HCEC 1CT (cell line): ENCODE measurements around the gene GNPDA2.
"Not testable (repeated sequence)": the region's sequence is repeated elsewhere in the genome, so short reads cannot be mapped to it uniquely, and the experiment has no call there.

Experiments
- DNase-seq: peaks from one replicate; pipeline ENCODE4 v3.0.0-alpha.2; 2017

GNPDA2 gene

DNA sequence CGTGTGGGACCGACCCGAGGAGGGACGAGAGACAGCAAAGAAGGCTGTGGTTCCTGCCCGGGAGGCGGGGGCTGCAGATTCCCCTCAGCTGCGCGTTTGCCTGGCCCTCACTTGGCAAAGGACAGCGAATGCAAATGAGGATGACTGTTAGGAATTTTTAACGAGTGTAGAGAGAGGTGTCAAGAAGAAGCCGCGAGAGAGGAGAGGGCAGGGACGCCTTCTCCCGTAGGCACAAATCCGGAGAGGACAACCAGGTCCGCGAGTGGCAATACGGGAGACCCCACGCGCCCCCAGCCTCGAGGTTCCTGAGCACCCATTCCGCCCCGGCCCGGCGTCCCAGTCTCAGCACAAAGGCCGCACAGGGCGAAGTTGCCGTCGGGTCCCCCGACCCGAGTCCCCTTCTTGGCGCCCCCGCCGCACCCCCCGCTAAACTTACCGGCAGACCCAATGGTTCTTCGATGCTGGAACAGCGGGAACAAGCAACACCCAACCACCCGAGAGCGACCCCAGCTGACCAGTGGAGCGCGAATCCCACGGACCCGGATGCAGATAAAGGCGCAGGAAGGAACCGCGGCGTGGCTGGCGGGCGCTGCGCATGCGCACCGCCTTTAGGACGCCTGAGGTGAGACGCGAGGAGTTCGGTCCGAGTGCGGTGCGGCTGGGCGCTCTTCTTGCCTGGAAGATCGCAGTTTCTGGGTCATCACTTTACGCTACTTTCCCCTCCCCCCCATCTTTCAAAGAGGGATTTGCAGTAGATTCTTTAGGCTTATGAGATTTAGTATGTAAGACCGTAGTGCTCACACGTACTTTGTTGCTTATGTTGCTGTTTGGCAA is at the start of gene GNPDA2:
Gene GNPDA2, minus strand, starts transcription at position 519 of the 834 bp plus-strand sequence. CDS start 4,349 bp downstream, outside the sequence.
- DNase-seq, result peak; percentile 70

DNA sequence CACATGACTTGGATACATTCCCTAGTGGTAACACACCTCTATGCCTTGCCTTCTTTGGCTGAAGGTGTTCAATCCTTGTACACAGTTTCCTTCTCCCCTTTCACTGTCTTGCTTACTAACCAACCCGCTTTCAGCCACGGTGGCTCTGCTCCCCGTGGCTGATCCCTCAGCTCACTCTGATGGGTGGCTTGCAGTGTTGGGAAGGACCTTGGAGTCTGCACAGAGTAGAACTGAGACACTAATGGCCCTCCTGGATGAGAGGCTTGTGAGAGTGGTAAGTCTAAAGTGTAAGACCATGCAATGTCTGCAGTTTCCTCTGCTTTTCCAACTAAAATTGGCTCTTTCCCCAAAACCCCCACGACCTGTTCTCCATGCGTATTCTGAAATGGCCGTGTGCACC is 46.0 kb upstream of the GNPDA2 start:
- no peak for DNase-seq

- DNase-seq, result no peak
Measured at GRCh38 chr4:44771789-44772188, 45.4 kb upstream of the GNPDA2 start.

DNA sequence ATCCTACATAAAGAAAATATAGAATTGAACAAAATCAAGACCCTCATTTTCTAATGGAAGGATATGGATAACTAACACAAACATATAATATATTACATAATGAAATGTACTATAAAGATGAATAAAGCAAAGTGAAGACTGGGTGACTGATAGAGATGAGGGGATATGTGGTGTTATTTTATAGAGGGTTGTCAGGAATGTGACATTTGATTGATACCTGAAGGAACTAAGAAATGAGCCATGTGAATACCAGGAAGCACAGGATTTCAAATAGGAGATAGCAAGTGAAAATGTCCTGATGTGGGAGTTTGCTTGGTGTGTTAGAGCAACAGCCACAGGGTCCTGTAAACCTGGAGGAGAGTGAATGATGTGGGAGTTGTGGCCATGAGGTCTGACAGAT is 40.1 kb upstream of the GNPDA2 start:
- DNase-seq, result no peak

DNA sequence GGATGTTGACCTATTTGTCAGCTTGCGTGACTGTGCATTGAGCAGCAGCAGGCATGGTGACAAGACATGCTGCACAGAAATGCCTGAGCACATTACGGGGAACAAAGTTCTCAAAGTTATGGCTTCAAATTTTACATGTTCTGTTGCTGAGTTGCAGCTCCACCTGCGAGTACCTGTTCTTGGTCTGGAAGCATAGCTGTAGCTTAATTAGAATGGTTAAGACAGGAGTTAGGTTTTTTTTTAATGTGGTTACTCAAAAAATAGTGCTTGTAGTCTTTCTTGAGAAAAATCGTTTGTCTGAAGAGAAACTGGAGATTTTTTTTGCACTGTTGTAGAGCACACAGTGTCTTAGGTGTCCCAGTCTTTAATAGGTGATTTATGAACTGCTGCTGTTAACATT is 38.8 kb upstream of the GNPDA2 start:
- no peak for DNase-seq

GRCh38 chr4:44761306-44761705 is 35.0 kb upstream of the GNPDA2 start:
- DNase-seq, result no peak

GRCh38 chr4:44760142-44760898 is 34.0 kb upstream of the GNPDA2 start:
- DNase-seq, result peak; percentile 10

DNA sequence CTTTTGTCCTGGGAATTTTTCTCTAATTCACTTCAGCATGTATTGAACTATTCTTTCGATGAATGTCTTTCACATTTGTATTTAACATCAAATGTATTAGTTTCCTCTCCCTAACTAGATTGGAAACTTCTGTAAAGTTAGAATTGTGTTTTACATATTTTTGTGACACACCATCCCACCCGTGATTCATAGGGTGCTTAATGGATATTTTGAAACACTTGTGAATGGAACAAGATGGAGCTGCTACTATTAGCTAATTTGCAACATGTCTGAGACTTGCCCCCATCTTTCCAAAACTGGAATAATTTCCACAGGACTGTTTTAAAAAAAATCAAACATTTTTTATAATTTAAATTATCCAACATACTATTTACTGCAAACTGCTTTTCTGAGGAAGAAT is 30.2 kb upstream of the GNPDA2 start:
- DNase-seq, result no peak

GRCh38 chr4:44740201-44740600 is 13.8 kb upstream of the GNPDA2 start:
- DNase-seq, result no peak

DNA sequence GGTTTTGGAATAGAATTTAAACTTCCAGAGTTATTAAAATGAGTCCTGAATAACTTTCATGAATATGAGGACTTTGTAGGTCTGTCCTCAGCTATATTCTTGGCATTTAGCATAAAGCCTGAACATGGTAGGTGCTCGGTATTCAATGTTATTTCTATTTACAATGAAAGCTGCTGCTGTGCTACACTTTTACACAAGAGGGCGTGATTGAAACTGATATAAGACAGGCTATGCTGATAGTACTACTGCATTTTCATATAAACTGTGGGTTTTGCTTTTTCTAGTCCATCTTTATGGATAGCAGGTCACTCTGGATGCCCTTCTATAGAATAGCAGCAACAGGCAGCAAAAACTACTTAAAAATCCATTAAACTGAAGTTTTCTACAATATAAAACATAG is 12.3 kb upstream of the GNPDA2 start:
- DNase-seq, result no peak

GRCh38 chr4:44736900-44737299 is 10.5 kb upstream of the GNPDA2 start:
- no peak for DNase-seq

DNA sequence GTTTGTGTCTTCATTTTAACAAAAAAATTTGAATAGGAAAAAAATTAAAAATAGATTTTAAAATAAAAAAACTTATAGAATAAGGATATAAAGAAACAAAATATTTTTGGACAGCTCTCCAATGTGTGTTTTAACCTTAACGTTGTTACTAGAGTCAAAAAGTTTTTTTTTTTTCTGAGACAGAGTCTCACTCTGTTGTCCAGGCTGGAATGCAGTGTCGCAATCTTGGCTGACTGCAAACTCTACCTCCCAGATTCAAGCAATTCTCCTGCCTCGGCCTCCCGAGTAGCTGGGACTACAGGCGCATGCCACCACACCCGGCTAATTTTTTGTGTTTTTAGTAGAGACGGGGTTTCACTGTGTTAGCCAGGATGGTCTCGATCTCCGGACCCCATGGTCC is 2.3 kb upstream of the GNPDA2 start:
- DNase-seq, result not testable (repeated sequence)

GRCh38 chr4:44727471-44727870 is 1.1 kb upstream of the GNPDA2 start:
- DNase-seq, result no peak

DNA sequence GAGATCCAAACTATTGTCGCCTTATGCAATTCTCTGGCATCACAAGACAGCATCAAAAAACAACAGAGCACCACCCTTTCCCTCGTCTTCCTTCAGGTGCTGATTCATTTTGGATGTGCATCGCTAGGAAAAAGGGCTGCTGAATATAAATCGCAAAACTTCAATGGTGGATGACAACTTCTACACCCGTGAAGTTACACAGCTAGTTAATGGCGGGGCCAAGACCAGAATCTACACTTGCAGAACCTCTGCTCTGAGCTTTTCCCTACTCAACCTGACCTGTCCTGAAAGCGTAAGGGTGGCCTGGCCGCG is 674 bp downstream of the GNPDA2 start:
- DNase-seq, result no peak

GRCh38 chr4:44725166-44725565 is 1.2 kb downstream of the GNPDA2 start:
- DNase-seq, result no peak

DNA sequence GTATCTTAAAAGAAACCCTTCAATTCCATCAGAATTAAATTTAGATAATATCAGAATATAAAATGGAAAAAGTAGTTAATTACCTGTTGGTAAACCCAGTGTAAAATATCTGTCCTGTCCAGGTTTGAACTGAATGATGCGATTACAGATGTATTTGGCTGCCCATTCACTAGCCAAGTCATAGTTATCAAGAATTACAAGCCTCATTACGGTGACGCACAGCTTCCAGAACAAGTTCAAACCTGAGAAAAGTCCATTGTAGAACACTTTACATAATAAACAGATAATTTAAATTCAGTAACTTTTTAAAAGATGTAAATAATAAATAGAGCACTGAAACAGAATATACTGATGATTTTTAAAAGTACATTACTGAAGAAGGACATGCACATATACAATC is 4.4 kb downstream of the GNPDA2 start:
- DNase-seq, result no peak

DNA sequence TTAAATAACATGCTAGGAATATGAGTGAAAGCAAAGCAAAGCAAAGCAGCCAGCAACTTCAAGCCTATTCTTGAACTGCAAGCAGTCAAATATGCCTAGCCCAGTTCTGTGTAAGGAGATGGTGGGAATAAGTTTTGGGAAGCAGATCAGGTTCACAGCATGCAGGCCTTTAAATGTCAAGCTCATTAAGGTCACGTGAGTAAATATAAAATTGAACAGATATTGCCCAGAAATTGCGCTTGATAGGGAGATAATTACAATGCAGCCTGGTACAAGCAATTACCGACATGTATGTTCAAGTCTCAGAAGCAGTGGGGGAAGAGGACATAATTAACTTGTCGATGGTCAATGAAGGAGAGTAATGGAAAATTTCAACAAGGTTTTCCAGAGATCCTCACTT is 6.0 kb downstream of the GNPDA2 start:
- no peak for DNase-seq

DNA sequence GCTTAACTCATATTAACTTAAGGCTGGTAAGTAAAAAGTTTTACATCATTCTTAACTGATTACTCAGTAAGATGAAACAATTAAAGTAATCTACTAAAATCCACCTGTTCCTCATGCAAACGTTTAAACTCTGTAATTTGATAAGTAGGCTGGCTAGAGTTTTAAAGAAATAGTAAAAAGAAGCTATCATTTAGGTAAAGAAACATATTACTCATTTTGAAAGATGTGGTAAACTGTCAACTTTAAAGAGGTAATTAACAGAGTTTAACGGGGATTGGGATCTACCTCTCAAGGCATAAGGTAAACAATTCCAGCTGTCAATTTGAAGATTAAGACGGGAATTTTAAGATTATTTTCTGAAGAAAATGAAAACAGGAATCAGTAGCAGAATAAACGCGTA is 9.8 kb downstream of the GNPDA2 start:
- no peak for DNase-seq

DNA sequence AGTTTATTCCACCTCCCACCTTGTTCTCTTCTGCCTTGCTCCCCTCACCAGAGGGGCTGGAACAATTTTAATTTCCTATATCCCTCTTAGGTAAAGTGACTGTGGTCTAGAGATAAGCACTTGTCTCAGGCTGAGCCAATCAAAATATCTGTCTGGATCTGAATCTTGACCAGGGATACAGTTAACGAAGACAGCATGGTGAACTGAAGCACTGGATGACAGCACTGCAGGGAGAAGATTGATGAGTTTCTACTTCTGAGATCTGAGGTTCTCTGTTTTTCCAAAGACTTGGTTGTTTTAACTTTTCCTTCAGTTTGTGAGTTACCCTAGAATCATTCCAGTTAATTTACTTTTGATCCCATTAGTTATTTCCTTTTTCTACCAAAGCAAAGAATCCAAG is 13.2 kb downstream of the GNPDA2 start:
- no peak for DNase-seq

DNA sequence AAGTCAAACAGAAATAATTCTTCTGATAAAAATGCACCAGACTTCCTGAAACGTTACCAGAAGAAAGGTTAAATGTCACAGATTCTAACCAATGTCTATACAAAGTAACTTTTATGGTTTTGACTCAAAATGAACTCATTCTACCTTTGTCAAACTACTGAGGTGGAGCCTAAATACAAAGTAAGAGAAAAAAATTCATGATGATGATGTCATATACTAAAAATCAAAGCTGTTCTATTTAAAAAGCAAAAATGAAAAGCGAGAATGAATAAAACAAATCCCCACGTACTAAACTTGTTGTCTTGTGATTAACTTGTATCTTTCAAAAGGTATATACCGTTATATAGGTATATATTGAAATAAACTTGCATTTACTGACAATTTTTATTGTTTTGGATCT is 21.7 kb downstream of the GNPDA2 start:
- DNase-seq, result no peak

DNA sequence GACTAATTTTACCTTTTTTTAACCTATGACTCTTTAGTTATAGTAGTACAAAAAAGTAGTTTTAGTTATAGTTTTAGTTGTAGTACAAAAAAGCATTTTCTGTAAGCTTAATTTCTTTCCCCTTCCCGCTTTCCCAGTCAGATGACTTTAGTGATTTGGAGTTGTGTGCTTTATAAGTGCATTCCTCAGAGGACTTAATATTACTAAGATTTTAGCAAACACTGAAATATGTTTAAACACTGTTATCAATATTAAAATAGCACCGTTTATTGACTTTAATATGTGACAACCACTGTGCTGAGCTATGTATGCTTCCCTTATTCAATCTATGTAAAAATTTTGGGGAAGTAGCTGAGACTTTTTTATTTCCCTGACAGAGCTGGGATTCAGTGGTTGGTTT is 25.3 kb downstream of the GNPDA2 start:
- no peak for DNase-seq

DNA sequence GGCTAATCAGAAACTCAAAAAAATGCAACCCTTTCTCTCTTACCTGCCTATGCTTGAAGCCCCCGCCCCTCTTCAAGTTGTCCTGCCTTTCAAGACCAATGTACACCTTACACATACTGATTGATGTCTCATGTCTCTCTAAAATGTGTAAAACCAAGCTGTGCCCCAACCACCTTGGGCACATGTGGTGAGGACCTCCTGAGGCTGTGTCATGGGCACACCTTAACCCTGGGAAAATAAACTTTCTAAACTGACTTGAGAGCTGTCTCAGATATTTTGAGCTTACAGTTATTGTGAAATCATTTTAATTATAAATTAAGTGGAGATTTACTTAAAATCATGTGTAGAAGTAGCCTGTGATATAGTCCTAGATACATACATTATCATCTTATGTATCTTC is 25.9 kb downstream of the GNPDA2 start:
- no peak for DNase-seq

- no peak for DNase-seq
Measured at GRCh38 chr4:44684648-44685047, 41.7 kb downstream of the GNPDA2 start.

DNA sequence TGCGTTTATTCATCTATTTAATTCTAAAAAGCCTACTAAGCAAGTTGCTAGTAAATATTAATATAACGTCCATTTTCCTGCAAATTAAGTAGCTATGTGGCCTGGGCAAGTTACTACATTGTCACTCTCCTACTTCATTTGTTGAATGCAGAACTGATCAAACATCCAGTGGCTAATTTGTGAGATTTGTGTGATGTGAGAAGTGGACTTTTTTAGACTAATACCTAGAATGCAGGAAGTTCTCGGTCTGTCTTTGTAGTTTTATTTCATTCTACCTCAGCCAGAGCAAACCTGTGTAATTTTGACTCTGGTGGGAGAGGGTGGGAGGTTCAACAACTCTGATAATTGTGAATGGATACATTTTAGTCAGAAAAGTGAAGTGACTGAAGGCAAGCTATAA is 47.3 kb downstream of the GNPDA2 start:
- DNase-seq, result no peak
